Measurements from ENCODE around the gene SYT1.

- TF ChIP-seq FOS (IDR thresholded peaks at IDR 0.05; ENCODE audit: borderline replicate concordance, insufficient read depth, low read length) (no peak), POLR2A (IDR thresholded peaks at IDR 0.05; ENCODE audit: low read depth, low read length) (no peak), POLR2AphosphoS5 (IDR thresholded peaks at IDR 0.05; ENCODE audit: insufficient read depth, low read depth, low read length) (no peak), EZH2 (IDR thresholded peaks at IDR 0.05; ENCODE audit: borderline replicate concordance, low read depth, low read length, severe bottlenecking) (no peak), MYC (IDR thresholded peaks at IDR 0.05; ENCODE audit: low read depth, low read length) (no peak)
- TF ChIP-seq, protein P1, sequence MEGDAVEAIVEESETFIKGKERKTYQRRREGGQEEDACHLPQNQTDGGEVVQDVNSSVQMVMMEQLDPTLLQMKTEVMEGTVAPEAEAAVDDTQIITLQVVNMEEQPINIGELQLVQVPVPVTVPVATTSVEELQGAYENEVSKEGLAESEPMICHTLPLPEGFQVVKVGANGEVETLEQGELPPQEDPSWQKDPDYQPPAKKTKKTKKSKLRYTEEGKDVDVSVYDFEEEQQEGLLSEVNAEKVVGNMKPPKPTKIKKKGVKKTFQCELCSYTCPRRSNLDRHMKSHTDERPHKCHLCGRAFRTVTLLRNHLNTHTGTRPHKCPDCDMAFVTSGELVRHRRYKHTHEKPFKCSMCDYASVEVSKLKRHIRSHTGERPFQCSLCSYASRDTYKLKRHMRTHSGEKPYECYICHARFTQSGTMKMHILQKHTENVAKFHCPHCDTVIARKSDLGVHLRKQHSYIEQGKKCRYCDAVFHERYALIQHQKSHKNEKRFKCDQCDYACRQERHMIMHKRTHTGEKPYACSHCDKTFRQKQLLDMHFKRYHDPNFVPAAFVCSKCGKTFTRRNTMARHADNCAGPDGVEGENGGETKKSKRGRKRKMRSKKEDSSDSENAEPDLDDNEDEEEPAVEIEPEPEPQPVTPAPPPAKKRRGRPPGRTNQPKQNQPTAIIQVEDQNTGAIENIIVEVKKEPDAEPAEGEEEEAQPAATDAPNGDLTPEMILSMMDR (IDR thresholded peaks at IDR 0.05; ENCODE audit: extremely low read depth in 1 of 2, insufficient read depth in 1 of 2, low read depth in 1 of 2, low read length in 2 of 2) = no peak
- TF ChIP-seq, protein P2, sequence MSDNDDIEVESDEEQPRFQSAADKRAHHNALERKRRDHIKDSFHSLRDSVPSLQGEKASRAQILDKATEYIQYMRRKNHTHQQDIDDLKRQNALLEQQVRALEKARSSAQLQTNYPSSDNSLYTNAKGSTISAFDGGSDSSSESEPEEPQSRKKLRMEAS (IDR thresholded peaks at IDR 0.05; ENCODE audit: insufficient read depth, insufficient read length) = no peak
Measured at GRCh38 chr12:79409562-79409961, 545.0 kb downstream of the SYT1 start.

Data from endothelial cell of umbilical vein (primary cell).